ENCODE measurements around the gene CNTN5.
A peak's percentile ranks its signal among the peaks of the same experiment; 100 is the strongest.
"Not testable (repeated sequence)": the region's sequence is repeated elsewhere in the genome, so short reads cannot be mapped to it uniquely, and the experiment has no call there.

CNTN5 gene

GRCh38 chr11:99275521-99275920 is 254.8 kb downstream of the CNTN5 start:
- DNase-seq (ENCODE audit: low spot score) = no peak

- DNase-seq (ENCODE audit: low spot score) = no peak
Measured at GRCh38 chr11:99277281-99277680, 256.5 kb downstream of the CNTN5 start.

GRCh38 chr11:99279266-99279665 is 258.5 kb downstream of the CNTN5 start:
- DNase-seq (ENCODE audit: low spot score) = no peak

DNA sequence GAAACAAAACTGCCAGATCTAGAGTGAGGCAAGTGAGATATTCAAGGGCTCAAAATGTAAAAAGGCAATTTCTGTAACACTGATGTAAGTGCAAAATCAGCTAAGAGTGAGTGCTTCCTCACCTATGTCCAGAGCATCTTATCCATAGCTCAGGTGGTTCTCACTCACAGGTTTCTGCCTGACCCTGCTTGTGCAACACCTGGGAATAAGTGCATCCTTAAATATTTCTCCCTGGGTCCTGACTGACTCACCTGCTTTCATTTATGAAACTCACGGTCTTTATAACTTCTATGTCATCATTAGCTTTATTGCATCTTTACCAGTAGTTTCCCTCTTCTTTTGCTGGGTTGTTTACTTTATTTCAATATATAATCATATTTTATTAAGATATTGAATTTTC is 260.6 kb downstream of the CNTN5 start:
- no peak for DNase-seq (ENCODE audit: low spot score)

- not testable (repeated sequence) for DNase-seq (ENCODE audit: low spot score)
Measured at GRCh38 chr11:99297925-99298324, 277.2 kb downstream of the CNTN5 start.

DNA sequence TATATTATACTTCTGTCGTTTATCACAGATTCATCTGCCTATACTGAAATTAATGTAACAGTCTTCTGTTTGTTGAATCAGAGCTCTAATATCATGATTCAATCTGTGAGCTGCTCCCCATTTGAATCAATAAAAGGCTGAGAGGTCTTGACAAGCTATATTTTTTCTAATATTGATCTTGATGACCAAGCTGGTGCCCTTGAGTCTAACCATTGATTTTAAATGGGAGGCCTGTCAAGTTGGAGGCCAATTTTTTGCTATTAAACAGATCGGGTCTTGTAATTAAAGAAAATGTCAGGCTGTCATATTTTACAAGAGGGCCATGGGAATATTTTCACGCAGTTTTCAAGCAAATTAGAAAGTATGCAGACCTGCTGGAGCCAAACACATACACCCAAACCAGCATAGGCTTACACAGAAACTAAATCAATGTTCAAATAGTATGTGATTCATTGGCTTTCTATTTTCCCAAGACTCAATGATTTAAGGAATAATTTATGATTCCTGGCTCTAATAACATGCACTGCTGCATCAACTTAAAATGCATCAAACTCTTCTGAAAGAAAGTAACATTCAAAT is 286.9 kb downstream of the CNTN5 start:
- no peak for DNase-seq (ENCODE audit: low spot score)

DNA sequence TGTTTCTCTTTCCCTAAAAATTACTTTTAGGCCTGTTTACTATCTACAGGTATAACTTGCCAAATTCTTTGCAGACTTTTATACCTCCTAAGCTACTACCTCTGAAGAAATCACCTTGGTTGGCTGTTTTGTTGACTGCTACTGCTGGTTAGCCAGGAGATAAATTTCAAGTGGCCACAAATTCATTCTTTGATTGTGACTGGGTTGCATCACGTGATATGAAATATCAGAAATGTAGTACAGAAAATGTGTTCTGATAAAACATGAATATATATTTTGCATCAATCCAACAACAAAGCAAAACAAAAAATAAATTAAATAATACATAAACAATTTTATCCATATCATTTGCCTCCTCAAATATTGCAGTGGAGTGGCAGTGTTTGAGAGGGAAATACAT is 291.1 kb downstream of the CNTN5 start:
- no peak for DNase-seq (ENCODE audit: low spot score)

DNA sequence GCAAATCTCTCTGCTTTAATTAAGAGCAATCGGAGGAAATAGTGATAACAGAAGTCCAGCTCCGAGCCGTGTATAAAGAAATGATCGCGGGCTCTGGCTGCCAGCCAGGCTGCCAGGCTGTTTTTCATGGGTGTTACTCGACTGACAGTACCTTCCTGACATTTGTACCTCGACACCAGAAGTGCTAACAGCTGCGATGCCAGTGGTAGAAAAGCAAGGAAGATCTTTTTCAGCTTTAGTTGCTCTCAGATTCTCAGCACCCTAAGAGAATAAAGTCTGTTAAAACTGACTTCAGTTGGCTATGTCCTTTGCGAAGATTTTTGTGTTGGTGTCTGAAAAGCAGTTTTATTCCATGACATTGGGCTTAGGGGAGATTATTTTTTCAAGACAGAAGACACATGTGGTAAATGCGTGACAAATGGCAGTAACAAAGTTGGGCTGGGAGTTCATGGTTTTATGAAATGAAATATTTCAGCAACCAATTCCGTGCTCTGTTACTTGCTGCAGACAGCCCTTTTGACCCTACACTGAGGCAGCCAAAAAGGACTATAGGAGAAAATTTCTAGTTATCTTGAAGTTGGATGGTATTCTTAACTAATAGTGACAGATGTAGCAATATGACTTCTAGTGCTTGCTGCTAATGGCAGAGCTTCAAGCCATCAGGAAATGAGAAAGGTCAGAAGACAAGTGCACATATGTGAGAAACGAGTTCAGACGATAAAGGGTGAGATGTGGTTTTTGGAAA is 296.2 kb downstream of the CNTN5 start:
- no peak for DNase-seq (ENCODE audit: low spot score)

DNA sequence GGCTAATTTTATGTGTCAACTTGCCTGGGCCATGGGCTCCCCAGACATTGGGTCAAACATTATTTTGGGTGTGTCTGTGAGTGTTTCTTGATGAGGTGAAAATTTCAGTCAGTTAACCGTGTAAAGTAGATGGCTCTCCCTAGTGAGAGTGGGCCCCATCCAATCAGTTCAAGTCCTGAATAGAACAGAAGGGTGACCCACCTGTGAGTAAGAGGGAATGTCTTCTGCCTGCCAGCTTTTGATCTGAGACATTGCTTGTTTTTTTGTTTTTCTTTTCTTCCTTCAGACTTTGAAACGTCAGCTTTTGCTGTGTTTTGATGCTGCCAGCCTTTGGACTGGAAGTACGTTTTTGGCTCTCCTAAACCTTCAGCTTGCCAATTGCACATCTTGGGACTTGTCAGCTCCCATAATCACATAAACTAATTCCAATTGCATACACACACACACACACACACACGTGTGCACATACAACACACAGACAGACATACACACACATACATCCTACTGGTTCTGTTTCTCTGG is 300.1 kb downstream of the CNTN5 start:
- no peak for DNase-seq (ENCODE audit: low spot score)

- DNase-seq (ENCODE audit: low spot score) = no peak
Measured at GRCh38 chr11:99325847-99326246, 305.1 kb downstream of the CNTN5 start.

DNA sequence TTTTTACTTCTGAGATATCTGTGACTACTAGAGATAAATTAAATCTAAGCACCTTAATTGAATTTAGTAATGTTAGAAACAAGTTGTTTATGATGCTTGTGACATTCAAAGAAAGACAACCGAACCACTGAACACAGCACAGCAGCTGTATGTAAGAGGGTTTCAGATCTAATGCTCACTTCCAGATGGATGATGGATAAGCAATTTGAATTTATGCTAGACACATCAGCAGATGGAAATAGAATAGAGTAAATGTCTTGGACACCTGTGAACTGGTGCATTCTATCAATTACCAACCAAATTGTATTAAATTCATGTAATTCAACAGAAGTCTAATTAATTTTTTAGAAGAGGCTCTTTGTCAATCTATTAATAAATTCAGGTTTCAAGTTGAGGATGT is 306.3 kb downstream of the CNTN5 start:
- no peak for DNase-seq (ENCODE audit: low spot score)

GRCh38 chr11:99327527-99327926 is 306.8 kb downstream of the CNTN5 start:
- DNase-seq (ENCODE audit: low spot score) = no peak

DNA sequence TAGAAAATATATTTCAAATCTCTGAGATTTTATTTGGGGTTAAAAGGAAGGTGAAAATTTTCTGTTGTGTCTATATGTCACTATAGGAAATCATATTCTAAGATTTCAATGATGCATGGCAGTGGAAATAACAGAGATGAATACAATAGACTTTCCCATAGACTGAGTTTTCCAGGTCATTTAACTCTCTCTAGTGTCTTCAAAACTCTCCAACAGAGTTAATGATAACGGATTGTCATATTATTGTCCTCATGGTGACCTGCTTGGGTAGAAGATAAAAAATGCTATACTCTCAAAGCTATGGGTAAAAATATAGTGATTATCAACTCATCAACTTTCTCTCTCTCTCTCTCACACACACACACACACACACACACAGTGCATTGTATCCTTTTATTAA is 312.9 kb downstream of the CNTN5 start:
- DNase-seq (ENCODE audit: low spot score) = no peak

- DNase-seq (ENCODE audit: low spot score) = no peak
Measured at GRCh38 chr11:99343117-99343516, 322.4 kb downstream of the CNTN5 start.

GRCh38 chr11:99349151-99349673 is 328.5 kb downstream of the CNTN5 start:
- no peak for DNase-seq (ENCODE audit: low spot score)

DNA sequence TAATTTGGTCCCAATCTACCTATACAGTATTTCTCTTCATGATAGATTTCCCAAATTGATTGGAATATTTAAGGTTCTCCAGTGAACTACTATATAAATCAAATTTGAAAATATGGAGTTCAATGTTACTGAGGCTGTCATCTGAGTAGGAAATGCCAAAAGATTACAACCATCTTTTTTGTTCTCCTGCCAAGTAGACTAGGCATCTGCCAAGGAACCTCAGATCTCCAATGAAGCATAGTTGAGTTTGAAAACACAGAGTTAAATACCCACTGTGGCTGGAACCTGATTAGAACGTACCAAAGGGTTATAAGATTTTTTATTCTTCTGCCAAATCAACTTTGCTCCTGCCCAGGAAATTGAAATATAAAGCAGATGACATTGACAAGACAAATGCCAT is 330.9 kb downstream of the CNTN5 start:
- DNase-seq (ENCODE audit: low spot score) = peak; percentile 7

GRCh38 chr11:99352642-99353041 is 331.9 kb downstream of the CNTN5 start:
- no peak for DNase-seq (ENCODE audit: low spot score)

GRCh38 chr11:99366546-99366945 is 345.8 kb downstream of the CNTN5 start:
- no peak for DNase-seq (ENCODE audit: low spot score)

DNA sequence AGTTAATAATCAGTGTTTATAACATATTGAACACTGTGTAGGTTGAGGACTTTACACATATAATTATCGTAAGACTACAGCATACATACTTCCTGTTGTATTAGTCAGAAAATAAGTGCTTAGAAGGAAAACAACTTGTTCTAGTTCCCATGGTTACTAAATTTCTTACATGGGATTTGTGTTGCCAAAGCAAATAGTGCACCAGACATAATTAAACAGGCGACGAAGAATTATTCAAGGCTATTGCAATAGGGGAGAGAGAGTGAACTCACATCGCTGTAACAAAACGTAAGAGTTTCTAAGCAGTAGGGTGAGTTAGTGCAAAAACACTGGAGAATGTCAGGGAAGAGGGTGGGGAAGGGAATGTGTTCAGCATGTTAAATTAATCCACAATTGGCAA is 347.8 kb downstream of the CNTN5 start:
- DNase-seq (ENCODE audit: low spot score) = no peak

DNA sequence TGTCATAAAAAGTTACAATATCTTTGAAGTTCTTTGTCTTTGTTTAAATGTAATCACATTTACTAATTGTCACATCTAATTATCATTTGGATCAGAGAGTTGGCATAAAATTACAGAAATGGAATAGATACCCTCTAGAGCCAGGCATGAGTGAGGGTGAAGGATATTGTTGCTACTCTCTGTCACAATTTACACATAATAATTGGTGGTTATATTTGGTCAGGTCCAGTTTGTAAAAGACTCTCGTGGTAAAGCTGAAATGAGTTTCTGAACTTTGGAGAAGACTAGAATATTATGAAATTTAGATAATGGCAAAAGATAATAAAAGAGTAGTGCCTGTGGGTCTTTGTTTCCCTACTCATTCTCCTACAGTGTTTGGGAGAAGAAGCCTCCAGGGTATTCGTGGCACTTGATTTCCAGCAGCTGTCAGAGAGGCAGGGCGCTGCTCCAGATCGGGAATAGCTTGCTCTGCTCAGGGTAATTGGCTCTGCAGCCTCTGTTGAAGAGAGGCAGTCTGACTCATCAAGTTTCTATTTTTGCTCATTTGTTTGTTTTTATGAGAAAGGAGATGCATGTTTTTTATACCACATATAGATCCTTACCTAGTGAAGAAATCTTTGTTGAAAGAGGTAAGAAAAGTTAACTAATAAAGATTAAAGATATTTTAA is 349.9 kb downstream of the CNTN5 start:
- DNase-seq (ENCODE audit: low spot score) = peak; percentile 9

GRCh38 chr11:99371257-99371656 is 350.5 kb downstream of the CNTN5 start:
- DNase-seq (ENCODE audit: low spot score) = no peak

GRCh38 chr11:99376463-99376862 is 355.7 kb downstream of the CNTN5 start:
- DNase-seq (ENCODE audit: low spot score) = no peak

DNA sequence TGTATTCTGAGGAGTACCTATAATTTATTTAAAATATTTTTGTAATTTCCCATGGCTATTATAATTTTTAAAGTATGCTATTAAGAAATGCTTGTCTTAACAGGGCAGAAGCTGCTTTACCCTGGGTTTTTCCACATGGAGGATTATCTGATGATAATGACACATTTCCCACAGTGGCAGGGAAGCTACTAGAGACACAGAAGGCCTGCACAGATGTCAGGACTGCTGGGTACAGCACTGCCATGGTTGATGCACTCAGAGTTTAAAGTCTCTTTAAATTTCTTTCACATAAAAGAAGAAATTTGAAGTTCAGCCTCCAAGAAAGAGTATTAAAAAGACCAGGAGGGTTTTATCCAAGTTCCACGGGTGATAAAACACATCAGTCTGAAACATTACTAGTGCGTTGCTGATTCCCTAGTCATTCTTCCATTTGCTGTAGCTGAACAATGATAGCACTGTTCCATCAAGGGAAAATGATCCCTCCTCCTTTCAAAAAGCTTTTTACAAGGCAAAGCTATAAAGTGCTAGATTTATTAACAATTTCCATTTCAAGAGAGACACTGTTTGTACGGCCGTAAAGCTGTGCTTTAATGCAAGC is 363.0 kb downstream of the CNTN5 start:
- DNase-seq (ENCODE audit: low spot score) = no peak

Measured in iPS-NIHi11 (cell line).